ENCODE data around the gene JAK1. TPM values are rescaled to one million over a fixed set of nuclear protein-coding genes. Genes with fewer than 3 reads are reported as not detected.

Gene JAK1
- total RNA-seq, 6 experiments from 2014 or later, result 48.0 to 71.6 (median 66.5) TPM

DNA sequence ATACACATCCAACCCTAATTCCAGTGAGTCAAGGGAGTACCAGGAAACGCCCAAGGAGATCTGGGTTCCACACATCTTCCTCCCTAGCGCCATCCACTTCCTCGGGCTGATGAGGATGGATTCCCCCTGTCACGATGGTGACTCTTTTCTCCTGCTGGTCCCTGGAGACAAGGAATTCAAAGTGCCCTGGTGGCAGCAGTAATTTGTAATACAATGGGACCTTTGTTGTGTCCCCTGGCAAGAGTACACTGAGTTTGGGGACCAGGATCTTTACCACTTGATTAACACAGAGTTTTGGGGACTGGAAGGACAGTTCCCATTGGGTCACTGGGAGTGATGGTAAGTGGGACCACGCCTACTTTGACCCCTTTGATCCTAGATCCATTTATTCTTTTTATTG is 9.4 kb upstream of the JAK1 start:
- Histone ChIP-seq H3K27me3 (no peaks in the 10 kb centered on the region), H3K36me3 (no peaks in the 10 kb centered on the region), H3K9me3 (no peaks in the 10 kb centered on the region), H3K27ac (no peak overlapping the region), H3K4me3 (no peak overlapping the region), H3K4me1 (no peaks in the 10 kb centered on the region)
- 80% methylated on average over 1 of the region's 5 CpGs for WGBS (ENCODE audit: insufficient coverage, low coverage, low lambda C conversion rate, missing lambda C conversion rate)
- TF ChIP-seq POLR2A (IDR thresholded peaks at IDR 0.05), result no peak
- TF ChIP-seq, protein P1, sequence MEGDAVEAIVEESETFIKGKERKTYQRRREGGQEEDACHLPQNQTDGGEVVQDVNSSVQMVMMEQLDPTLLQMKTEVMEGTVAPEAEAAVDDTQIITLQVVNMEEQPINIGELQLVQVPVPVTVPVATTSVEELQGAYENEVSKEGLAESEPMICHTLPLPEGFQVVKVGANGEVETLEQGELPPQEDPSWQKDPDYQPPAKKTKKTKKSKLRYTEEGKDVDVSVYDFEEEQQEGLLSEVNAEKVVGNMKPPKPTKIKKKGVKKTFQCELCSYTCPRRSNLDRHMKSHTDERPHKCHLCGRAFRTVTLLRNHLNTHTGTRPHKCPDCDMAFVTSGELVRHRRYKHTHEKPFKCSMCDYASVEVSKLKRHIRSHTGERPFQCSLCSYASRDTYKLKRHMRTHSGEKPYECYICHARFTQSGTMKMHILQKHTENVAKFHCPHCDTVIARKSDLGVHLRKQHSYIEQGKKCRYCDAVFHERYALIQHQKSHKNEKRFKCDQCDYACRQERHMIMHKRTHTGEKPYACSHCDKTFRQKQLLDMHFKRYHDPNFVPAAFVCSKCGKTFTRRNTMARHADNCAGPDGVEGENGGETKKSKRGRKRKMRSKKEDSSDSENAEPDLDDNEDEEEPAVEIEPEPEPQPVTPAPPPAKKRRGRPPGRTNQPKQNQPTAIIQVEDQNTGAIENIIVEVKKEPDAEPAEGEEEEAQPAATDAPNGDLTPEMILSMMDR (IDR thresholded peaks at IDR 0.05), result no peak
- intact Hi-C loops (cut with DNase I), result no loop called here
- no peak for DNase-seq
- ATAC-seq, result no peak

DNA sequence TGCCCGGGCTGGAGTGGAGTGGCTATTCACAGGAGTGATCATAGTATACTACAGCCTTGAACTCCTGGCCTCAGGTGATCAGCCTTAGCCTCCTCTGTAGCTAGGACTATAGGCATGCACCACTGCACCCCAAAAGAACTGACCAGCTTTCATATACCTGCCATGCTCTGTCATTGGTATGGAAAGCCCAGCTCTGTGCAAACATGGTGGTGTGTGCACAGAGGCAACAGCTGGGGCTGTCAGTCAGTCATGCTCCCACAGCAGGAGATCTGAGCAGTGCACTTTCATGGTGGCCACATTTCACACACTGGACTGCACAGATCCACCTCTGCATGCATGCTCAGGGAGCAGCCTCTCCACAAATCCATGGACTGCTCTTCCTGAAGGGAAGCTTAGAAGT is 8.8 kb upstream of the JAK1 start:
- TF ChIP-seq, protein P1 (IDR thresholded peaks at IDR 0.05), result no peak
- Histone ChIP-seq H3K4me3 (no peak overlapping the region), H3K9me3 (no peaks in the 10 kb centered on the region), H3K27me3 (no peaks in the 10 kb centered on the region), H3K36me3 (no peaks in the 10 kb centered on the region), H3K27ac (no peak overlapping the region), H3K4me1 (peaks cover 0 to under 1% (median 0%) of the 10 kb centered on the region in 4 donors)
- 33% methylated on average over 1 of the region's 1 CpG for WGBS (ENCODE audit: insufficient coverage, low coverage, low lambda C conversion rate, missing lambda C conversion rate)
- DNase-seq (no peak), ATAC-seq (no peak)
- intact Hi-C loops (cut with DNase I), result no loop called here

DNA sequence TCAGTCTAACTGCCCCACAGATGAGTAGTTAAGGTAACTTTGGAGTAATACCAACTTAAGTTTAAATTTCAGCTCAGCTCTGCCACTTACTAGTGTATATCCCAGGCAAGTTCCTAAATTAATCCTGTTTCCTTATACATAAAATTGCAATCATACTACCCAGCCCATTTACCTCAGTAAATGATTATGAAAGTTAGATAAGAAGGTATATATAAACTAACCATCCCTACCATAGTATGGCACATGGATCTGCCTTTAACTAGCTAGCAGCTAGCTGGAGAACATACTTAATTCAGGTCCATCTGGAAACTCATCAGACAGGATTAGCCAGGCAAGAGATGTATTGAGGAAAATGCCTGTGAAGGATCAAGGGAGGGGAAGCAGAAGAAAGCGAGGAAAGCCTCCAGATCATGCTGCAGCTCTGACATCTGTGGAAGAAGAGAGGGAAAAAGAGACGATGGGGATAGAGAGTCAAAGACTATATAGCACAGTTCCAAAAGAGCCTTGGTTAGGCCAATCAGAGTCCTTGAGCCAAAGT is 8.0 kb upstream of the JAK1 start:
- Histone ChIP-seq H3K27me3 (no peaks in the 10 kb centered on the region), H3K36me3 (no peaks in the 10 kb centered on the region), H3K9me3 (no peaks in the 10 kb centered on the region), H3K4me1 (peaks cover 0 to 6% (median 0%) of the 10 kb centered on the region in 4 donors), H3K27ac (no peak overlapping the region), H3K4me3 (no peak overlapping the region)
- WGBS (ENCODE audit: insufficient coverage, low coverage, low lambda C conversion rate, missing lambda C conversion rate), result 81% methylated on average over 2 of the region's 2 CpGs
- intact Hi-C loops (cut with DNase I), result no loop called here
- DNase-seq, result no peak
- no peak for ATAC-seq
- TF ChIP-seq, protein P1 (IDR thresholded peaks at IDR 0.05), result no peak
- TF ChIP-seq POLR2A (IDR thresholded peaks at IDR 0.05), result no peak

DNA sequence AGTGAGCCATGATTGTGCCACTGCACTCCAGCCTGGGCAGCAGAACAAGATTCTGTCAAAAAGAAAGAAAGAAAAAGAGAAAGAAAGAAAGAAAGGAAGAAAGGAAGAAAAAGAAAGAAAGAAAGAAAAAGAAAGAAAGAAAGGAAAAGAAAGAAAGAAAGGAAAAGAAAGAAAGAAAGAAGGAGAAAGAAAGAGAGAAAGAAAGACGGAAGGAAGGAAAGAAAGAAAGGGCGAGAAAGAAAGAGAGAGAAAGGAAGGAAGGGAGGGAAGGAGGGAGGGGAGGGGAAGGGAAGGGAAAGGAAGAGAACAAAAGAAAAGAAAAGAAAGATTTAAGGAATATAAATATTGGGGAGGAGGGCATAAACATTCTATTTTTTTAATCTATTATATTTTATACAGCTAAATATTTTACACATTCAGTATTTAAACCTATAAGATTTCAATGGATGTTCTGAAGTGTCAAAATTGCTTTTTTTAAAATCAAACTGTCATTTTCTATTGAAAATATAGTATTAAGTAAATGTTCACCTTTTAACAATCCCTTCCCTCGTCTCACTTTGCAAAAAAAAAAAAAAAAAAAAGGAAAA is 6.8 kb upstream of the JAK1 start:
- ATAC-seq (no peak), DNase-seq (no peak)
- no peaks in the 10 kb centered on the region for H3K9me3 ChIP-seq
- no peaks in the 10 kb centered on the region for H3K27me3 ChIP-seq
- TF ChIP-seq POLR2A (IDR thresholded peaks at IDR 0.05), result no peak
- TF ChIP-seq, protein P1 (IDR thresholded peaks at IDR 0.05), result no peak
- peaks cover 0 to 7% (median 0%) of the 10 kb centered on the region in 4 donors for H3K4me1 ChIP-seq
- intact Hi-C loops (cut with DNase I), result no loop called here
- no peak overlapping the region for H3K27ac ChIP-seq
- H3K4me3 ChIP-seq, result no peak overlapping the region
- 84% methylated on average over 3 of the region's 3 CpGs for WGBS (ENCODE audit: insufficient coverage, low coverage, low lambda C conversion rate, missing lambda C conversion rate)
- no peaks in the 10 kb centered on the region for H3K36me3 ChIP-seq
